Activated T-helper 1 cell treated with anti-CD3 and anti-CD28 coated beads, Interleukin-12 subunit alpha, Interleukin-12 subunit beta, Interleukin-2, Interleukin-4 antibody, amounts not matched to agents 30 ng/mL and 10 ng/mL and 1 ng/mL, durations not matched to agents 14 hours and 24 hours and 36 hours (primary cell): ENCODE results near the gene C2orf80. TPM values are rescaled to one million over a fixed set of nuclear protein-coding genes. Genes with fewer than 3 reads are reported as not detected.
A peak's percentile ranks its signal among the peaks of the same experiment; 100 is the strongest.

Experiments
- DNase-seq: peaks from one replicate; pipeline ENCODE4 v3.0.0; 2021; ENCODE audit warnings: low spot score
- H3K27ac Mint-ChIP-seq: one replicate; pipeline ENCODE4 v1.8.0; 2021; ENCODE audit warnings: mild to moderate bottlenecking, mixed read lengths
- H3K27me3 Mint-ChIP-seq: one replicate; pipeline ENCODE4 v1.8.0; 2022; ENCODE audit warnings: mild to moderate bottlenecking, moderate library complexity, mixed read lengths; ENCODE audit not compliant: insufficient read depth
- H3K36me3 Mint-ChIP-seq: one replicate; pipeline ENCODE4 v1.8.0; 2021; ENCODE audit warnings: low read depth, mixed read lengths
- H3K4me1 Mint-ChIP-seq: one replicate; pipeline ENCODE4 v1.8.0; 2021; ENCODE audit warnings: low read depth, mixed read lengths
- H3K4me3 Mint-ChIP-seq: one replicate; pipeline ENCODE4 v1.8.0; 2021; ENCODE audit warnings: mild to moderate bottlenecking, moderate library complexity, mixed read lengths
- H3K9me3 Mint-ChIP-seq: one replicate; pipeline ENCODE4 v1.8.0; 2021; ENCODE audit warnings: mixed read lengths
- intact Hi-C: fragments of 100-400 bp; cut with micrococcal nuclease; formaldehyde crosslinking; loops from one replicate; pipeline ENCODE4 v1.15.1; 2024
- total RNA-seq: library from RNA; stranded (reverse); gene quantifications from 2 replicates; pipeline ENCODE4 v1.2.3, GENCODE V29; 2022

C2orf80 gene
- total RNA-seq, 1 donor from 2014 or later, result not detected

DNA sequence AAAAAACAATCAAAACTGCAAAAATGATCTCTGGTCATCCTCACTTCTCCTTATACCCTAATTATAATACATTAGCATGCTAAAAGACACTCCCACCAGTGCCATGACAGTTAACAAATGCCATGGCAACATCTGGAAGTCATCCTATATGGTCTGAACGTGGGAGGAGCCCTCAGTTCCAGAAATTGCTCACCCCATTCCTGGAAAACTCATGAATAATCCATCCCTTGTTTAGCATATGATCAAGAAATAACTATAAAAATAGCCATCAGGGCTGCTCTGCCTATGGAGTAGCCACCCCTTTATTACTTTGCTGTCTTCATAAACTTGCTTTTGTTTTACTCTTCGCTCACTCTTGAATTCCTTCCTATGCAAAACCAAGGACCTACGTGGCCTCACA is 5.7 kb upstream of the C2orf80 start:
- no peaks in the 10 kb centered on the region for H3K36me3 Mint-ChIP-seq
- H3K27ac Mint-ChIP-seq, result no peak overlapping the region
- DNase-seq, result no peak
- no peak overlapping the region for H3K4me3 Mint-ChIP-seq
- H3K27me3 Mint-ChIP-seq, result peaks cover 9% of the 10 kb centered on the region
- H3K4me1 Mint-ChIP-seq, result no peaks in the 10 kb centered on the region
- intact Hi-C loops, result no loop called here
- H3K9me3 Mint-ChIP-seq, result no peaks in the 10 kb centered on the region

DNA sequence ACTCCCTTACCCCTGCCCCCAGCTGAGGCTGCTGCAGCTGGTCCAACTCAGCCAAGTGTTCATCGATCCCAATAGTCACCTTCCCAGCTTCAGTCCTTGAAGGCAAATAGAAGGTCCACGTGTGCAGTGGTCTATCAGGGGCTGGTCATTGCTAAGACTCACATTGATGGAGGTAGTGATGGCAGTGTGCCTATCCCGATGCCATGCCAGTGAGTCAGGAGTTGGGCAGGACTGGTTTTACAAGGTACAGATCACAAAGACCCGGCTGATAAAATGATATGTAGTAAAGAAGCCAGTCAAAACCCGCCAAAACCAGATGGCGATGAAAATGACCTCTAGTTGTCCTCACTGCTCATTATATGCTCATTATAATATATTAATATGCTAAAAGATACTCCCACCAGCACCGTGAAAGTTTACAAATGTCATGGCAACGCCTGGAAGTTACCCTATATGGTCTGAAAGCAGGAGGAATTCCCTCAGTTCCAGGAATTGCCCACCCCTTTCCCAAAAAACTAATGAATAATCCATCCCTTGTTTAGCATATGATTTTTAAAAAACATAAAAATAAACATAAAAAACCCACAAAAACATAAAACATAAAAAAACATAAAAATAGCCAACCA is 2.9 kb upstream of the C2orf80 start:
- H3K27ac Mint-ChIP-seq, result no peak overlapping the region
- H3K9me3 Mint-ChIP-seq, result no peaks in the 10 kb centered on the region
- DNase-seq, result no peak
- no peaks in the 10 kb centered on the region for H3K36me3 Mint-ChIP-seq
- H3K4me1 Mint-ChIP-seq, result no peaks in the 10 kb centered on the region
- intact Hi-C loops, result no loop called here
- H3K27me3 Mint-ChIP-seq, result peaks cover 6% of the 10 kb centered on the region
- no peak overlapping the region for H3K4me3 Mint-ChIP-seq

DNA sequence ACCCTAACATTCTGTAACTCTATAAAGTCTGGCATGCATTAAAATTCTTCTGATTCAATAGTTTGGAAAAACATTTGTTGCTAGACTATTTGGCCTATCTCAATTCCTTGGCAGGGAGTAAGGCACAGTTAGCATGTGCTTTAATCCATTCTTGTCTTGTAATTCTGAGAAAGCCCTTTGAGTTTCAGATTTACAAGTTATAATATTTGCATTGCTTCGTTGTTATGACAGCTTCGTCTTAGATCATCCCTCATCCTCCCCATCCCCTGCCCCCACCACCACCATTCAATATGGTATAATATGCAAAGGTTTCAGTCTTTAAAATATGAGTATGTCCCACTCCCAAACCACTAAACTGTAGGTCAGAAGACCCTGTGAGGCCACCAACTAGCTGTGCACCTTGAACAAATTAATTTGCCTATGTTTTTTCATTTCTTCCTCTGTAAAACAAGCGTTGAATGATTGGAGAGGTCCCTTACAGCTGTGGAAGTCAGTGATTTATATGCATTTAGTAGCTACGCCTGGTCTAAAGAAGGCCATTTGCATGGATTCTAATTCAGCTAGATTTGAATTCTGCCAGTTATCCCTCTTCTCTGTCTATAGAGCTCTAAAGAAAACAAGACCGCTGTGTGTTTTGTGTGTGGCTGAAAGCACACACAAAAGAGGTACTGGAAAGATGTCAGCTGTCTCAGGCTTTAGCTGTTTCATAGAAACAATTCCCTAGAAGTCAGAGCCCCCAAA is 591 bp downstream of the C2orf80 start:
- Mint-ChIP-seq H3K9me3 (no peaks in the 10 kb centered on the region), H3K4me3 (no peak overlapping the region), H3K27ac (no peak overlapping the region), H3K27me3 (peaks cover 13% of the 10 kb centered on the region), H3K36me3 (no peaks in the 10 kb centered on the region), H3K4me1 (no peaks in the 10 kb centered on the region)
- DNase-seq, result no peak
- intact Hi-C loops, result no loop called here

DNA sequence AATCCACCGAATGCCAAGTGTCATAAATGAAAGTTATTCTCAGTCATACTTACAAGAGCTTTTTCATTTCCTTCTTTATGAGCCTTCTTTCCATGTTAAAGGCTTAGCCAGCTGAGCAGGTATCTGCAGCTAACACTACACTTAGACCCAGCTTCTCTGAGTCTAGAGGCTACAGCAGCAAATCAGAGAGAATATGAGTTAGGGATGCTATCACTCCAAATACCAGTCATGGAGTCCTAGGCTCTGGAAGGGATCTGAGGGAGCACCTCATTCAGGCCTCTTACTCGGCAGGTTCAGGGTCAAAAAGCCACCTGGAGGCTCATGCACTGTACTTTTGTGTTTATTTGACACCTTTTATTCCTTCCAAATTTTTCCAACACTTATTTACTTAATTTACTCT is 2.9 kb downstream of the C2orf80 start:
- H3K4me1 Mint-ChIP-seq, result no peaks in the 10 kb centered on the region
- no peaks in the 10 kb centered on the region for H3K9me3 Mint-ChIP-seq
- no peaks in the 10 kb centered on the region for H3K36me3 Mint-ChIP-seq
- intact Hi-C loops, result no loop called here
- H3K27ac Mint-ChIP-seq, result no peak overlapping the region
- no peak for DNase-seq
- H3K27me3 Mint-ChIP-seq, result peaks cover 22% of the 10 kb centered on the region
- H3K4me3 Mint-ChIP-seq, result no peak overlapping the region

DNA sequence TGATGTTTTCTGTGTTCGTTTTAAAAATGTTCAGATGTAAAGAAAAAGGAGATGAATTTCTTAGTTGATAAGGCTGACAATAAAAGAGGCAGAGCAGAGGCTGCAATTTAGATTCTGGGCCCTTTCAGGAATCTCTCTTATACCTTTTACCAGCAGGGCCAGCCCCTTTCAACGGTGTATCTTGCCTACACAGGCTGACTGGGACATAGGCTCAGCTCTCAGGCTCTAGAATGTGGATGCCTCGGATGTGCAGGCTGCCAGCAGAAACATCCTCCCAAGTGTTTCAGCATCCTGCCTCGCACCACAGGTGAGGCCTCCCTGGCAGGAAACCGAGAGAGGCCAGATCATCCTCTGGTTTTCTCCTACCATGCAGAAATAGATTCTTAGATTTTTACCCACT is 3.4 kb downstream of the C2orf80 start:
- Mint-ChIP-seq H3K27me3 (peaks cover 25% of the 10 kb centered on the region), H3K36me3 (no peaks in the 10 kb centered on the region), H3K4me1 (no peaks in the 10 kb centered on the region), H3K9me3 (no peaks in the 10 kb centered on the region), H3K4me3 (no peak overlapping the region), H3K27ac (no peak overlapping the region)
- intact Hi-C loops, result no loop called here
- DNase-seq, result no peak

DNA sequence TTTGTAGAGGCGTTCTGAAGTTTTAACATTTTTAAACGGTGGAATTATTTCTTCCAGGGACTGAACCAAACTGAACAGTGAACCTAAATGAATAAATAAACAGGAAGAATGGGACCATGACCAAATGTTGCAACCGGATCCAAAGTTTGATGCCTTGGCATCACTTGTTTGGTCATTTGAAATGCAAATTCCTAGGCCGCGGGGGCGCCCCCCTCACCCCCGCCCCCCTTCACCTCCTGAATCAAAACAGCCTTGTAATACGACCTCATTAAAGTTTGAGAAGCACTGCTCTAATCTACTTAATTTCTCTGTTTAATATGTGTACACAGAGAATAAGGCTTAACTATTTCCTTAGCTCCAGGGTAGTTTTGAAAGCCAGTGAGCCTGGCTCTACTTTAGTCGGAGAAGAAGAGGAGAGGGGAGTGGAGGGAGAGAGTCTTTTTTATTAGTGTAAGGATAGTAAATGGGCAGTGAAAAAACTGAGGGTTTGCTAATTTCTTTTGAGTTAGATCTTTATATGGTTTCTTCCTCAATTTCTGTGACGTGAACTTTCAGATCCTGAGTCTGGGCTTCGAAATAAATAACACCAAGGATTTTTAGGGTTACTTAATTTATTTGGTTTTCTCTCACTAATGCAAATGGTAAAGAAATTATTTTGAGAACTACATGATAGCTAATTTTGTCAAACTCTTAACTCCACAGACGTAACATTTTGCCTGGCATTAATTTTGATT is 5.7 kb downstream of the C2orf80 start:
- H3K4me3 Mint-ChIP-seq, result no peak overlapping the region
- no peaks in the 10 kb centered on the region for H3K4me1 Mint-ChIP-seq
- H3K36me3 Mint-ChIP-seq, result no peaks in the 10 kb centered on the region
- H3K27me3 Mint-ChIP-seq, result peaks cover 25% of the 10 kb centered on the region
- intact Hi-C loops, result no loop called here
- no peak overlapping the region for H3K27ac Mint-ChIP-seq
- H3K9me3 Mint-ChIP-seq, result no peaks in the 10 kb centered on the region
- no peak for DNase-seq

DNA sequence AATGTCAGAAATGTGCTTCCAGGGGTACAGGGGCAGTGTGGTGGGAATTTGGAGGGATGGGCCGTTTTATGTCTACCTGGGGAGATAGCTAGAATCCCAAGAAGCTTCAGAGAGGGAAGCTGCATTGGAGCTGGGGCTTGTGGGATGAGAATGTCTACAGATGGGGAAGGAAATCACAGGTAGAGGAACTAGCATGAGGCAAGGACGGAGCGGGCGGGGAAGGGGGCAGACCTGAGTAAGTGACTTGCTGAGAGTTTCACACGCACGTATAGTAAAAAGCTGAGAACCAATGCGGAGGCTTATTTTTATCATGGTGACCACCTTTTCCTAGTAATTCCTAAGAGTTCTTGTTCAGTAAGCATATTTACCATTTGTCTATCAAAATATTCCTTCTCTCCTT is 6.3 kb downstream of the C2orf80 start:
- Mint-ChIP-seq H3K4me1 (no peaks in the 10 kb centered on the region), H3K36me3 (no peaks in the 10 kb centered on the region), H3K27ac (no peak overlapping the region), H3K27me3 (peaks cover 25% of the 10 kb centered on the region), H3K4me3 (no peak overlapping the region), H3K9me3 (no peaks in the 10 kb centered on the region)
- no peak for DNase-seq
- intact Hi-C loops, result no loop called here

DNA sequence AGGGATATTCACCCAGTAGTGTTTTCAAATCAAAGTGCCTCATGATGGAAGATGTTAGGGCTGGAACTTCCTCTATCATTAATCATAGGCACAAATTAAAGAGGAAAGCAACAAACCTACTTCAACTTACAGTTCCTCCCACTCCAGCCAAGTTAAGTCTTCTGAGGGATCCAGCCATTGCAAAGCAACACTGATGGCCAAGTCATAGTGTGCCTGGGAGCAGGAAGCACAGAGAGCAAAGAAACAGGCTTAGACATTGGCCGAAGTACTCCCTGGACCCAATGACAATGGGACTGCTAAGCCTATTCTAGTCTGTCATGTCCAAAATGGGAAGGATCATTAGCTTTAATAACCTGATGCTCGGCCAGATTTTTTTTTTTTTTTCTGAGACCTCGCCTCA is 7.0 kb downstream of the C2orf80 start:
- no peaks in the 10 kb centered on the region for H3K36me3 Mint-ChIP-seq
- H3K27ac Mint-ChIP-seq, result no peak overlapping the region
- peaks cover 25% of the 10 kb centered on the region for H3K27me3 Mint-ChIP-seq
- no peaks in the 10 kb centered on the region for H3K9me3 Mint-ChIP-seq
- no peak for DNase-seq
- H3K4me1 Mint-ChIP-seq, result no peaks in the 10 kb centered on the region
- H3K4me3 Mint-ChIP-seq, result no peak overlapping the region
- intact Hi-C loops, result no loop called here

DNA sequence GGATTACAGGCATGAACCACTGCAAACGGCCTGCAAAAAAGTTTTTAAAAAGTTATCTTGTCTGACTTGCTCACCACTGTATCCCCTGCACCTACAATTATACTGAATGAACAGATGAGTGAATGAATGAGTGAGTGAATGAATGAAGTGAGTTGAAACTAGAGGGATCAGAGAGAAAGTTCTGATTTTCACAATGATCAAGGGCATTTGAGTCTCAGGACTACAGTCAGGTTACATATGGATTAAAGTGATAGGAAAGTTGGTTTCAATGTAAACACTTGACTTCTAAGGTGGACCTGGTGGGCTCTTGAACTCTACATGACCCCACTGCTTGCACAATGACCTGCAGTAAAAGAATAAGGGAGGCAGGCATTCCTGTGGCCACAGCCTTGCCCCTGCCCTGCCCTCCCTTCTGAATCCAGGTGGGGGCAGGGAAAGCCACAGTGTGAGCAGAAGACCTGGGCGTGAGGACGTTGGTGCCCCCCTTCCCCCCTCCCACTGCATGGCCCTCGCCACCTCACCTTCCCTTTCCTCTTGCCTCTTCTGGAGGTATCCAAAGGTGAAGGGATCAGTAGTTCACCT is 10.7 kb downstream of the C2orf80 start:
- intact Hi-C loops, result loop anchor here (5.0 kb wide), 1 partner anchor 88 kb away; the partner anchor contains the start of gene PIKFYVE
- H3K4me1 Mint-ChIP-seq, result peaks cover 6% of the 10 kb centered on the region
- no peak for DNase-seq
- no peaks in the 10 kb centered on the region for H3K9me3 Mint-ChIP-seq
- H3K27ac Mint-ChIP-seq, result no peak overlapping the region
- H3K4me3 Mint-ChIP-seq, result no peak overlapping the region
- H3K27me3 Mint-ChIP-seq, result peaks cover 20% of the 10 kb centered on the region
- H3K36me3 Mint-ChIP-seq, result no peaks in the 10 kb centered on the region

DNA sequence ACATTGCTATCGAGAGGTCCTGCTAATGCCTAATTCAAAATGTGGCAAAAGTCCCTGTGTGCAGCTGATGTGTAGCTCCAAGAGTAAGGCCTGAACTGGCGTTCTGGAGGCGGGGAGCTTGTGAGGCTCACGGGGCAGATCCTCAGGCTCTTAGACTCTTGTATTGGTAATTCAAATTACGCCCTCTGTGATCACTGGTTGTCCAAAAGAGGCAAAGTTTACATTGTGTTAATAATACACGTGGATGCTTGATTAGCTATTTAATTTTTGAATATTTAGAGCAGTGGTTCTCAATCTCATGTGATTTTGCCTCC is 14.0 kb downstream of the C2orf80 start:
- peaks cover 5% of the 10 kb centered on the region for H3K27me3 Mint-ChIP-seq
- no peak for DNase-seq
- intact Hi-C loops, result loop anchor here (1.0 to 5.0 kb wide), 2 partner anchors 79 to 92 kb away; partner anchors contain the start of gene PIKFYVE
- no peaks in the 10 kb centered on the region for H3K9me3 Mint-ChIP-seq
- peaks cover 6% of the 10 kb centered on the region for H3K4me1 Mint-ChIP-seq
- H3K36me3 Mint-ChIP-seq, result no peaks in the 10 kb centered on the region
- no peak overlapping the region for H3K27ac Mint-ChIP-seq
- H3K4me3 Mint-ChIP-seq, result no peak overlapping the region

DNA sequence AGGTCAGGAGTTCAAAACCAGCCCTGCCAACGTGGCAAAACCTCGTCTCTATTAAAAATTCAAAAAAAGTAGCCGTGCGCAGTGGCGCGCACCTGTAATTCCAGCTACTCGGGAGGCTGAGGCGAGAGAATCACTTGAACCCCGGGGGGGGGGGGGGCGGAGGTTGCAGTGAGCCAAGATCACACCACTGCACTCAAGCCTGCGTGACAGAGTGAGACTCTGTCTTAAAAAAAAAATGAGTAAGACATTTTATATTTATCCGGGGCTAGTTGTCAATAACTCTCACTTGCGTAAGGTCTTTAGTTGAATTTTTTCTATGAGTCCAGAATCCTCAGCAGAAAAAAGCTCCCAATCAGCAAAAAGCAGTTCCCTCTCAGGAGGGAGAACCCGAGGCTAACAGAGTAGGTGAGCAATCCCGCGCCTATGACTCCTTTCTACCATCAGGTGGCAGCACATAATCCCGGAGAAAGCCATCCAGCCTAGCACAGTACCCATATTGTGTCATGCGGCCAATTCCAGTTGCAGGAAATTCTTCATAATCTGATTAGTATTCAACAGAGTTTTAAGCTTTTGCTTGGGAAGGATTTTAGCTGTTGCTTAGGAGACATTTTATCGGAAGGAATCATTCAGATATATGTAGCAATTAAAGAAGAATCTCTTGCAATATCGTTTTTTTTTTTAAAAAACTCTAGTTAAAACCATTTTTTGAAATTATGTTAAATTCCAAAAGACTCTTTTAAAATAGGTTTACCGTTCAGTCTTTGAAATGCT is 14.6 kb downstream of the C2orf80 start:
- H3K27me3 Mint-ChIP-seq, result peaks cover 7% of the 10 kb centered on the region
- no peak overlapping the region for H3K4me3 Mint-ChIP-seq
- intact Hi-C loops, result loop anchor here (1.0 to 5.0 kb wide), 2 partner anchors 79 to 92 kb away; partner anchors contain the start of gene PIKFYVE

DNA sequence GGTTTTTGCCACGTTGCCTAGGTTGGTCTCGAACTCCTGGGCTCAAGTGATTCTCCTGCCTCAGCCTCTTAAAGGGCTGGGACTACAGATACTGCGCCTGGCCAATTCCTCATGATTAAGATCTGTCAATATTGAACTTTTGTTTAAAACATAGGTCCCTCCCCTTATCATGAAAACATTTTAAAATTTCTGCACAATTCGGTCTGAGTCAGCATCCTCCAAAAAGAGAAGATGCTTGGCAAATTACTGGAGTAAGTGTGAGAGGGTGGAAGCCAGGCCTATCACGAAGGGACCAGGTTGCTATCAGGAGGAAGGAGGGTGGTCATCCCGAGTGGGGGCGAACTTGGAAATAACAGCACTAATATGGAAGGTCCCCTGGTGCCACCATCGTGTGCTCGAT is 15.7 kb downstream of the C2orf80 start:
- Mint-ChIP-seq H3K9me3 (no peaks in the 10 kb centered on the region), H3K4me1 (peaks cover 6% of the 10 kb centered on the region), H3K27me3 (peaks cover 10% of the 10 kb centered on the region), H3K27ac (no peak overlapping the region), H3K36me3 (no peaks in the 10 kb centered on the region), H3K4me3 (no peak overlapping the region)
- intact Hi-C loops, result no loop called here
- DNase-seq, result no peak

More for the DNA sequence above, 14.6 kb downstream of the C2orf80 start:
- peaks cover 6% of the 10 kb centered on the region for H3K4me1 Mint-ChIP-seq
- DNase-seq, result peak; percentile 36
- no peak overlapping the region for H3K27ac Mint-ChIP-seq
- no peaks in the 10 kb centered on the region for H3K36me3 Mint-ChIP-seq
- no peaks in the 10 kb centered on the region for H3K9me3 Mint-ChIP-seq
